Measurements from ENCODE around the gene WIPF3. TPM values are rescaled to one million over a fixed set of nuclear protein-coding genes. Genes with fewer than 3 reads are reported as not detected.

WIPF3 gene
- not detected in 2 replicates for total RNA-seq (2014; rRNA removed; shearing (Covaris generic))

GRCh38 chr7:29806208-29806994, at the start of gene WIPF3:
TSS of gene WIPF3 (plus strand) at chr7:29806508. CDS start at chr7:29834725, 28,217 bp downstream.
- DNase-seq (ENCODE audit: low spot score): no peak

- no peak for DNase-seq (ENCODE audit: low spot score)
These were observed 43.0 kb upstream of the WIPF3 start for GRCh38 chr7:29763266-29763665.

GRCh38 chr7:29764227-29764626, 42.1 kb upstream of the WIPF3 start:
- no peak for DNase-seq (ENCODE audit: low spot score)

GRCh38 chr7:29765490-29765889, 40.8 kb upstream of the WIPF3 start:
- DNase-seq (ENCODE audit: low spot score): no peak

DNA sequence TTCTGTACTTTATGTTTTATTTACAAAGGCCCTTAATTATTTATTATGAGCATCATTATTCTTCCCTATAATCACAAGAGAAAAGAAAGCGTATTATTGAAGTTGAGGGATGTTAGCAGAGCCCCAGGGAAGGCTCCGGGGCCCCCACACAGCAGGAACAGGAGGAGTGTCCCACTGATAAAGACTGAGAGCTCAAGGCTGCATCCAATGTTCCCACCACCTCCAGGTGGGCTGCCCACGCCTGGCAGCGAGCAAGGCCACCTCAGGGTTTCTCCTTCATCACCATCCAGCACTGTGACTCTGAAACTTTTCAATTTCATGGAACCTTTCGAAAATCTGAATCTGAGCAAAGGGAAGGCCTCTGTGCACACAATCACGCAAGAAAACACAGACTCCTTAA, 35.9 kb upstream of the WIPF3 start:
- DNase-seq (ENCODE audit: low spot score): no peak

- DNase-seq (ENCODE audit: low spot score): no peak
These were observed 35.1 kb upstream of the WIPF3 start for GRCh38 chr7:29771081-29771816.

GRCh38 chr7:29779017-29779416, 27.3 kb upstream of the WIPF3 start:
- no peak for DNase-seq (ENCODE audit: low spot score)

- DNase-seq (ENCODE audit: low spot score): no peak
These were observed 26.0 kb upstream of the WIPF3 start for GRCh38 chr7:29780346-29780745.

GRCh38 chr7:29783671-29784070, 22.6 kb upstream of the WIPF3 start:
- DNase-seq (ENCODE audit: low spot score): no peak

DNA sequence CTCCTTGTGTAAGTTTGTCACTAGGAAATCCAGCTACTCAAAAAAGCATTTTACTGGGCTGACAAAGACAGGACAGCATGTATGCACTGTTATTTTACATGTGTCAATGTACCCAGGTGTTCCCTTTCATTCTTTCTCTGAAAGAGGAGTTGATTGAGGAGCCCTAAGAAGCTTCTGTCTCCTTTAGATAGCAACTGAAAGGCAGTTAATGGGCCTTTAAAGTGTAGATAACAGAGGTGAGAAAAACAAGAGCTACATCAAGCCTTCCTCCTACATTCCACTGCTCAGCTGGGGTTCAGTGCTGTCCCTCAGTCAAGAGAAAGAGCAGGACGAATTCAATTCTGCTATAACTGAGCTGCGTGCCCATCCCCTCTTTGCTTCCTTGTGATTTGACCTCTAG, 12.8 kb upstream of the WIPF3 start:
- no peak for DNase-seq (ENCODE audit: low spot score)

- DNase-seq (ENCODE audit: low spot score): no peak
These were observed 11.2 kb upstream of the WIPF3 start for GRCh38 chr7:29794959-29795629.

- DNase-seq (ENCODE audit: low spot score): no peak
These were observed 10.4 kb upstream of the WIPF3 start for GRCh38 chr7:29795696-29796580.

DNA sequence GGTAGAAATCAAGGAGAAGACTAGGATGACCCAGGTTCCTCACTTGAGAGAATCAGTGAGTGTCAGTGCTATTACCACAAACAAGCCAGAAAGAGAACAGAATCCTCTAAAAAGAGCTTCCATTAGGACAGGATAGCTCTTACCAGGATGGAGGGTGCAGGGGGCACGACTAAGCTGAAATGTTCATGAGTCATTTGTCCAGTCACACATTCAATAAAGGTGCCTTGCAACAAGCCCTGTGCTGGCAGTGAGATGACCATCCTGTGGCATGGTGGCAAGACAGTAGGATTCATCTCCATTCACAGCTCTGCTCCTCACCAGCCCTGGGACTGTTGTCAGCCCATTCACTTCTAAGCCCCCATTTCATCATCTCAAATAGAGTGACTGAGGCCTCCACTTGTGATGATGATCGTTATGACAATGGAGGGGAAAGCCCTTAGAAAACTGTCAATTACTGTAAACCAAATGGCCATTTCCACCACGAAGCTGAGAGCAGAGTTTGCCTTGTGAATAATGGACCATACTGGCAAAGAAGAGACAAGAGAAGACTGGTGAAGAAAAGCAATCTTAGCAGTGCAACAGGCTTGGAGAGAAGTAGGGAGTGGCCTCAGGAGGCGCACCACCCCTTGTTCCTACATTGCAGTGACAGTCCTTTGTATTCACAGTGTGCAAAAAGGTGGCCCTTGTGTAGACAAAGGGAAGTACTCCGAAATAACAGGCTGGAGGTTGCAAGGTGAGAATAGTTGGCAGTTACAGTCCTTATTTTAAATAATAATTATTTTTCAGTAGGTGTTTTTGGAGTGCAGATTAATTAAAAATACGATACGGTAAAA, 9.0 kb upstream of the WIPF3 start:
- no peak for DNase-seq (ENCODE audit: low spot score)

DNA sequence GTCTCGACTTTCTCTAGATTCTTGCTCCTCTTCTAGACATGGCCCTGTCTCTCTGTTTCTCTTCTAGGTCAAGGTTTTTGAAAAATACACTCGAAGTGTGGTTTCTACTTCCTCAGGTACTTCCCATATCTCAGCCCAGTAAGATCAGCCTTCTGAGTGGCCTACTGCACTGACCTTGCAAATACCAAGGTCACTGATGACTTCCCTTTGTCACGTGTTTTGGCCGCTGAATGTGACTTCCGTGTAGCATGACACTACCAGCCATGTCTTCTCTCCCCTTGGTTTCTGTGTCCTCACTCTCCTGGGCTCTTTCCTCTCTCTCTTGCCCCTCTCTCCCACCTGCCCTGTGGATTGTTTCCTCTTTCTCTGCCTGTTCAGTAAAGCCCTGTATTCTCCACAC, 7.9 kb upstream of the WIPF3 start:
- DNase-seq (ENCODE audit: low spot score): no peak

- DNase-seq (ENCODE audit: low spot score): no peak
These were observed 4.4 kb upstream of the WIPF3 start for GRCh38 chr7:29801929-29802328.

- no peak for DNase-seq (ENCODE audit: low spot score)
These were observed 1.3 kb upstream of the WIPF3 start for GRCh38 chr7:29805031-29805430.

DNA sequence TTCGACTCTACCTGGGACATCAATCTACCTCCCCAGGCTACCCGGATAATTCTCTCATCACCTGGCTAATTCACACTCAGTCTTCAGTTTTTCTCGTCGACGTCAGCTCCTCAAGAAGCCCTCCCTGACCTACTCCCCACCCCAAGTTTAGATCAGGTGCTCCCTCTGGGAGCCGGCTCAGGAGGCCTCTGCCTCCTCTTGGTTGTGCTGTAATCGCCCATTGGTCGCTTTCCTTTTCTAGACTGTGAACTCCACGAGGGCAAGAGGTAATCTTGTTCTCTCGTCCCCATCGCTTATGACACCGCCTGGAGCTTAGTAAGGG, 461 bp upstream of the WIPF3 start:
- no peak for DNase-seq (ENCODE audit: low spot score)

DNA sequence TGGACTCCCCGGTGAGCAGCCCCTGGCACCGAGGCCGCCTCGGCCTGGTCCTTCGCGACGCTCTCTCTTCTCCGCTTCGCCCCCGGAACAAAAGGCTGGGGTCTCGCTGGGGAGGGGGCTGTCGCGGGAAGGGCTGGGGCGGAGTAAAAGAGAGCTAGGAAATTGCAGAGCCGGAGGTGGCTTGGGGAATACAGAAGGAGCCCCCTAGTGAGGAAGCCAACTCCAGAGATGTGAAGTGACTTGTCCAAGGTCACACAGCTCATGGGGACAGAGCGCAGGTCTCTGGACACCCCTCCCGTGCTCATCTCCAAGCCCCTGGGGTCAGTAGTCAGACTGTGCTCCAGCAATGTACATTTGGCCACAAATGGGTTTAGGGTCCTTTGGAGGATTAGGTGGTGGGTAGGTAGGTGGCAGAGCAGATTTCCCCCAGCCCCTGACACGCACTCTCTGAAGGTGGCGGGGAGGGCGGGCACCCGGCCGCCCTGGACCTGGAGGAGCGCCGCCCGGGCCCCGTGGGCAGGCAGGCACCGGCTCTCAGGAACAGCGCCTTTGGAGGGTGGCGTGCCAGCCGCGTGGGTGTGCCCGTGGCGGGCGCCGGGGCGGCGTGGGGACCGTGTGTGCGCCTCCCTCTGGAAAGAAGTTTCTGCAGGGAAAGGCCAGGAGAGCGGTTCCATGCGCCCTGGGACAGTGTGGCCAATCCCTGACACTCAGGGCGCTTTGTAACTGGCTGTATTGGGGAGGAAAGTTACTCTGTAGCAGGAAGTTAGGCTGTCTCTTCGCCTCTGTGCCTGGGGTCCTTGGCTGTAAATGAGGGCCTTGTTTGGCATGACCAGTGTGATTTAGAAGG, 910 bp downstream of the WIPF3 start:
- DNase-seq (ENCODE audit: low spot score): no peak

DNA sequence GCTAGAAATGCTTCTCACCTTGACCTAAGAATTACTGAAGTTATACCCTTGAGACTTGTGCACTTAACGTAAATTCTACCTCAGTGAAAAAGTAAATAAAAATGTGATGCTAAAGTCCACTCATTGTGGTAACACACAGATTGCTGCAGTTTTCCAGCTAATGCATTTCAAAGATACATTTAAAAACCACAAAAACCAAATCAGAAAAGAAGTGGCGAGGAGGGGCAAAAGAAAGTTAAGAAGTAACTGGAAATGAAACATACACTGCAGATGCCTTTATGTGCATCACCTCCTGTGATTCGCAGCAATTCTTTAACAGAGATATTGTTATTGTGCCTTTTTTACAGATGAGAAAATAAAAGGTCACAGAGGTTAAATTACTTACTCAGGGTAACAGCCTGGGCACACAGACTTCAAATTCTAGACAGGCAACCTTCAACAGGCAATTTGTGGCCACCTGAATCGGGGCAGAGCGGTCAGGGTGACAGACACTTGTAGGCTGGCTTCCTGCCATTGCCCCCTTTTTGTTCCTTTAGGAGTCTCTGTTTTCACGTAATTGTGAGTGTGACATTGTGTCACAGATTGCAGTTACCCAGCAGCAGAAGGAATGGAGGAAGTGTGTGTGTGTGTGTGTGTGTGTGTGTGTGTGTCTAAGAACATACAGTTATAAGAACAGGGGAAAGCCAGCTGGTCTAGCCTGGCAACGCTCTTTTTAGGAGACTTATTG, 1.9 kb downstream of the WIPF3 start:
- peak; percentile 77 for DNase-seq (ENCODE audit: low spot score)
